CD4-positive, alpha-beta T cell (primary cell): ENCODE results near the gene CACNA2D1. TPM values are rescaled to one million over a fixed set of nuclear protein-coding genes. Genes with fewer than 3 reads are reported as not detected.

Experiments used
- ATAC-seq: fragments of 200-7000 bp; cut with Tn5 transposase; one replicate; pipeline ENCODE4 v1.10.0; 2022; ENCODE audit warnings: mild to moderate bottlenecking; ENCODE audit not compliant: poor library complexity
- CTCF ChIA-PET: fragments of 350-600 bp; sonication (Branson Sonifier 250); formaldehyde crosslinking; loops from one replicate; lab custom pipeline; 2021; ENCODE audit warnings: antibody characterized with exemption, inconsistent platforms; lab: Charles Lee
- POLR2A ChIA-PET: fragments of 350-600 bp; sonication (Branson Sonifier 250); formaldehyde crosslinking; loops from one replicate; lab custom pipeline; 2021; ENCODE audit warnings: antibody characterized with exemption, inconsistent platforms; lab: Charles Lee
- DNase-seq, 14 experiments: peaks; one replicate each; pipeline ENCODE4 v3.0.0-alpha.2; 2013 to 2020; ENCODE audit warnings: mixed read lengths in 2 of 14
- H3K27ac ChIP-seq, 2 donors: one replicate each; pipeline versions ENCODE4 v1.5.1 to v1.7.0; 2013; ENCODE audit warnings: low read length in 2 of 2, low read depth in 1 of 2, mild to moderate bottlenecking in 1 of 2
- H3K27me3 ChIP-seq, 2 experiments: 1 replicate in 1 of 2; 2 replicates in 1 of 2; pipeline versions ENCODE4 v1.6.1 to v1.7.0; 2013; ENCODE audit warnings: low read length in 2 of 2, control low read depth in 1 of 2, mild to moderate bottlenecking in 1 of 2, moderate library complexity in 1 of 2; ENCODE audit not compliant: insufficient read depth in 2 of 2, control insufficient read depth in 1 of 2
- H3K36me3 ChIP-seq: one replicate; pipeline ENCODE4 v1.6.1; 2013; ENCODE audit warnings: low read length, control low read depth; ENCODE audit not compliant: insufficient read depth
- H3K4me1 ChIP-seq: one replicate; pipeline ENCODE4 v1.6.1; 2013; ENCODE audit warnings: low read length, control low read depth; ENCODE audit not compliant: insufficient read depth
- H3K4me3 ChIP-seq: one replicate; pipeline ENCODE4 v1.5.1; 2013; ENCODE audit warnings: mild to moderate bottlenecking, low read length, moderate library complexity
- H3K9me3 ChIP-seq, 2 experiments: 1 replicate in 1 of 2; 2 replicates in 1 of 2; pipeline versions ENCODE4 v1.6.1 to v1.7.0; 2013; ENCODE audit warnings: low read length in 2 of 2, mild to moderate bottlenecking in 2 of 2, control low read depth in 1 of 2, moderate library complexity in 1 of 2; ENCODE audit not compliant: control insufficient read depth in 1 of 2, insufficient read depth in 1 of 2
- H3K27ac Mint-ChIP-seq: one replicate; pipeline ENCODE4 v1.8.0; 2020; ENCODE audit warnings: mixed read lengths
- H3K27me3 Mint-ChIP-seq: one replicate; pipeline ENCODE4 v1.8.0; 2021; ENCODE audit warnings: mixed read lengths
- H3K36me3 Mint-ChIP-seq: one replicate; pipeline ENCODE4 v1.8.0; 2021; ENCODE audit warnings: low read depth, mixed read lengths
- H3K4me1 Mint-ChIP-seq: one replicate; pipeline ENCODE4 v1.8.0; 2021; ENCODE audit warnings: low read depth, mixed read lengths
- H3K4me3 Mint-ChIP-seq: one replicate; pipeline ENCODE4 v1.8.0; 2020; ENCODE audit warnings: mild to moderate bottlenecking, mixed read lengths
- H3K9me3 Mint-ChIP-seq: one replicate; pipeline ENCODE4 v1.8.0; 2020; ENCODE audit warnings: mixed read lengths
- intact Hi-C, 2 experiments: fragments of 100-400 bp; cut with DNase I in 1 of 2; cut with micrococcal nuclease in 1 of 2; formaldehyde crosslinking; loops; one replicate each; pipeline versions ENCODE4 v1.15.1 to v1.9.0; 2023 to 2025; cut with DNase I, micrococcal nuclease
- total RNA-seq, 174 experiments: library from RNA in 2 of 174; stranded (reverse) in 2 of 174; gene quantifications; one replicate each; pipeline ENCODE4 v1.2.3 and lab custom pipeline; 2021 to 2026
- TF ChIP-seq, protein P1 (sequence below): fragments of 200-600 bp; IDR thresholded peaks from one replicate; pipeline ENCODE4 v1.8.0; 2022; ENCODE audit warnings: antibody characterized with exemption, mild to moderate bottlenecking

CACNA2D1 gene
- total RNA-seq, 2 experiments from 2014 or later: not detected

- Mint-ChIP-seq H3K4me3 (no peak overlapping the region), H3K36me3 (no peaks in the 10 kb centered on the region), H3K27me3 (no peaks in the 10 kb centered on the region), H3K27ac (no peak overlapping the region), H3K9me3 (peaks cover 3% of the 10 kb centered on the region), H3K4me1 (no peaks in the 10 kb centered on the region)
- H3K4me1 ChIP-seq: no peaks in the 10 kb centered on the region
- ChIA-PET CTCF (no interaction called here), POLR2A (no interaction called here)
- peaks cover 0 to under 1% of the 10 kb centered on the region in 2 experiments for H3K9me3 ChIP-seq
- TF ChIP-seq, protein P1, sequence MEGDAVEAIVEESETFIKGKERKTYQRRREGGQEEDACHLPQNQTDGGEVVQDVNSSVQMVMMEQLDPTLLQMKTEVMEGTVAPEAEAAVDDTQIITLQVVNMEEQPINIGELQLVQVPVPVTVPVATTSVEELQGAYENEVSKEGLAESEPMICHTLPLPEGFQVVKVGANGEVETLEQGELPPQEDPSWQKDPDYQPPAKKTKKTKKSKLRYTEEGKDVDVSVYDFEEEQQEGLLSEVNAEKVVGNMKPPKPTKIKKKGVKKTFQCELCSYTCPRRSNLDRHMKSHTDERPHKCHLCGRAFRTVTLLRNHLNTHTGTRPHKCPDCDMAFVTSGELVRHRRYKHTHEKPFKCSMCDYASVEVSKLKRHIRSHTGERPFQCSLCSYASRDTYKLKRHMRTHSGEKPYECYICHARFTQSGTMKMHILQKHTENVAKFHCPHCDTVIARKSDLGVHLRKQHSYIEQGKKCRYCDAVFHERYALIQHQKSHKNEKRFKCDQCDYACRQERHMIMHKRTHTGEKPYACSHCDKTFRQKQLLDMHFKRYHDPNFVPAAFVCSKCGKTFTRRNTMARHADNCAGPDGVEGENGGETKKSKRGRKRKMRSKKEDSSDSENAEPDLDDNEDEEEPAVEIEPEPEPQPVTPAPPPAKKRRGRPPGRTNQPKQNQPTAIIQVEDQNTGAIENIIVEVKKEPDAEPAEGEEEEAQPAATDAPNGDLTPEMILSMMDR: no peak
- intact Hi-C loops: no loop called here
- ATAC-seq (no peak), DNase-seq (no peak)
- H3K27ac ChIP-seq: no peak overlapping the region
- no peaks in the 10 kb centered on the region for H3K36me3 ChIP-seq
- H3K4me3 ChIP-seq: no peak overlapping the region
- no peaks in the 10 kb centered on the region for H3K27me3 ChIP-seq
Observed at GRCh38 chr7:82255706-82256105, 187.9 kb downstream of the CACNA2D1 start.

GRCh38 chr7:82250598-82250997, 193.0 kb downstream of the CACNA2D1 start:
- TF ChIP-seq, protein P1: no peak
- ATAC-seq (no peak), DNase-seq (no peak)
- Histone ChIP-seq H3K4me3 (no peak overlapping the region), H3K9me3 (no peaks in the 10 kb centered on the region), H3K27ac (no peak overlapping the region), H3K4me1 (no peaks in the 10 kb centered on the region), H3K27me3 (no peaks in the 10 kb centered on the region), H3K36me3 (no peaks in the 10 kb centered on the region)
- no peak overlapping the region for H3K4me3 Mint-ChIP-seq
- intact Hi-C loops: no loop called here
- no peaks in the 10 kb centered on the region for H3K4me1 Mint-ChIP-seq
- ChIA-PET POLR2A (no interaction called here), CTCF (no interaction called here)
- H3K27me3 Mint-ChIP-seq: no peaks in the 10 kb centered on the region
- no peak overlapping the region for H3K27ac Mint-ChIP-seq
- H3K9me3 Mint-ChIP-seq: no peaks in the 10 kb centered on the region
- H3K36me3 Mint-ChIP-seq: no peaks in the 10 kb centered on the region

GRCh38 chr7:82249979-82250378, 193.6 kb downstream of the CACNA2D1 start:
- TF ChIP-seq, protein P1: no peak
- no peaks in the 10 kb centered on the region for H3K4me1 ChIP-seq
- no peaks in the 10 kb centered on the region for H3K36me3 Mint-ChIP-seq
- H3K27ac ChIP-seq: no peak overlapping the region
- no peak for DNase-seq
- H3K4me3 ChIP-seq: no peak overlapping the region
- H3K4me1 Mint-ChIP-seq: no peaks in the 10 kb centered on the region
- no peaks in the 10 kb centered on the region for H3K9me3 ChIP-seq
- ChIA-PET CTCF (no interaction called here), POLR2A (no interaction called here)
- H3K9me3 Mint-ChIP-seq: no peaks in the 10 kb centered on the region
- ATAC-seq: no peak
- H3K27me3 ChIP-seq: no peaks in the 10 kb centered on the region
- H3K36me3 ChIP-seq: no peaks in the 10 kb centered on the region
- no peak overlapping the region for H3K27ac Mint-ChIP-seq
- no peaks in the 10 kb centered on the region for H3K27me3 Mint-ChIP-seq
- intact Hi-C loops: no loop called here
- no peak overlapping the region for H3K4me3 Mint-ChIP-seq
